Fibroblast of the aortic adventitia (primary cell): ENCODE results near the gene VAV2. TPM values are rescaled to one million over a fixed set of nuclear protein-coding genes. Genes with fewer than 3 reads are reported as not detected.

ENCODE experiments used
- DNase-seq: peaks from one replicate; pipeline ENCODE4 v3.0.0-alpha.2; 2010; ENCODE audit warnings: low read depth
- H3K4me3 ChIP-seq: 2 replicates; pipeline ENCODE4 v1.5.1; 2011; ENCODE audit warnings: low read depth, mild to moderate bottlenecking, control low read depth, low read length, moderate library complexity
- CTCF ChIP-seq: IDR thresholded peaks from 2 replicates; pipeline ENCODE4 v1.5.1; 2011; ENCODE audit warnings: mild to moderate bottlenecking, low read length, control low read depth, inconsistent platforms; ENCODE audit not compliant: insufficient read depth
- total RNA-seq: library from RNA; depleted of rRNA; stranded (reverse); fragments of >200 nt; gene quantifications from 2 replicates; pipeline ENCODE4 v1.2.3, GENCODE V29; 2012; ENCODE audit warnings: low replicate concordance

Gene VAV2
- total RNA-seq, 1 donor = 10.9 TPM

GRCh38 chr9:133780404-133780945 lies 211.6 kb downstream of the VAV2 start:
- no peak for TF ChIP-seq CTCF
- no peak overlapping the region for H3K4me3 ChIP-seq
- no peak for DNase-seq

GRCh38 chr9:133779516-133780403 lies 212.4 kb downstream of the VAV2 start:
- TF ChIP-seq CTCF = no peak
- no peak for DNase-seq
- H3K4me3 ChIP-seq = no peak overlapping the region

- no peak overlapping the region for H3K4me3 ChIP-seq
- no peak for DNase-seq
- TF ChIP-seq CTCF = no peak
Measured at GRCh38 chr9:133779081-133779480, 213.0 kb downstream of the VAV2 start.

- H3K4me3 ChIP-seq = no peak overlapping the region
- TF ChIP-seq CTCF = no peak
- DNase-seq = no peak
Measured at GRCh38 chr9:133778336-133779013, 213.6 kb downstream of the VAV2 start.

GRCh38 chr9:133777871-133778270 lies 214.3 kb downstream of the VAV2 start:
- no peak for TF ChIP-seq CTCF
- no peak for DNase-seq
- H3K4me3 ChIP-seq = no peak overlapping the region

- no peak for DNase-seq
Measured at GRCh38 chr9:133777068-133777791, 214.9 kb downstream of the VAV2 start.

More at GRCh38 chr9:133777068-133777791, 214.9 kb downstream of the VAV2 start:
- no peak for TF ChIP-seq CTCF
- H3K4me3 ChIP-seq = no peak overlapping the region
